H1 (cell line): ENCODE measurements around the gene KCNH6. TPM values are rescaled to one million over a fixed set of nuclear protein-coding genes. Genes with fewer than 3 reads are reported as not detected.

Experiments
- BRCA1 ChIP-seq: IDR thresholded peaks from 2 replicates; pipeline ENCODE4 v1.6.1; 2012; ENCODE audit warnings: low read depth, low read length, improper control_type of control experiment
- CHD7 ChIP-seq: fragments of 300-600 bp; sonication (generic); IDR thresholded peaks from 2 replicates; pipeline ENCODE4 v1.7.1; 2012; ENCODE audit warnings: low read length, moderate library complexity, mild to moderate bottlenecking, inconsistent platforms; ENCODE audit not compliant: insufficient replicate concordance
- GTF2F1 ChIP-seq: IDR thresholded peaks from 2 replicates; pipeline ENCODE4 v1.6.1; 2012; ENCODE audit warnings: low read depth, low read length, improper control_type of control experiment, borderline replicate concordance
- HDAC6 ChIP-seq: IDR thresholded peaks from one replicate; pipeline ENCODE4 v1.7.1; 2012; ENCODE audit warnings: low read depth, mild to moderate bottlenecking, inconsistent platforms, low read length, moderate library complexity
- JUND ChIP-seq: IDR thresholded peaks from 2 replicates; pipeline ENCODE4 v1.6.1; 2011; ENCODE audit warnings: mild to moderate bottlenecking, improper control_type of control experiment, low read length
- KDM5A ChIP-seq: fragments of 200-600 bp; IDR thresholded peaks from 2 replicates; pipeline ENCODE4 v1.7.1; 2012; ENCODE audit warnings: mild to moderate bottlenecking, low read length, inconsistent platforms, mixed read lengths
- POLR2A ChIP-seq, 2 experiments: IDR thresholded peaks; 1 replicate in 1 of 2; 2 replicates in 1 of 2; pipeline ENCODE4 v1.6.1; 2011; ENCODE audit warnings: low read depth in 2 of 2, low read length in 2 of 2, mild to moderate bottlenecking in 2 of 2; ENCODE audit errors: control extremely low read depth in 1 of 2
- SIN3A ChIP-seq, 2 experiments: IDR thresholded peaks in 1 of 2; conservative IDR thresholded peaks in 1 of 2; 2 replicates each; pipeline ENCODE4 v1.6.1; 2011 to 2012; ENCODE audit warnings: low read length in 2 of 2, improper control_type of control experiment in 1 of 2, low read depth in 1 of 2, mild to moderate bottlenecking in 1 of 2
- ZNF274 ChIP-seq: IDR thresholded peaks from 2 replicates; pipeline ENCODE4 v1.7.0; 2012; ENCODE audit warnings: low read length, borderline replicate concordance; ENCODE audit errors: extremely low read depth
- polyA plus RNA-seq, 7 experiments: library from polyadenylated mRNA; depleted of rRNA in 3 of 7; stranded (reverse) in 5 of 7; unstranded in 2 of 7; fragments of >200 nt in 5 of 7; fragments of 200-250 nt in 2 of 7; gene quantifications; 1 replicate in 5 of 7; 2 replicates in 1 of 7; 4 replicates in 1 of 7; pipeline versions ENCODE4 v1.2.1 to v1.2.3, GENCODE V29; 2011 to 2013; ENCODE audit warnings: missing spikeins in 2 of 7, mixed read lengths in 2 of 7
- total RNA-seq: library from RNA; stranded (reverse); fragmentation: NEBNext Ultra II Directional; extraction: Animal tissue kit (Norgen Biotek cat#: 25700); gene quantifications from 2 replicates; pipeline ENCODE4 v1.2.1, GENCODE V29; 2021

The KCNH6 gene
- total and polyA plus RNA-seq, 2 of the 8 experiments (the other 6 are each of a cell fraction or from before 2014, with no cell fraction given), result 1.8 to 3.6 TPM

GRCh38 chr17:63563339-63563738 lies 40.2 kb downstream of the KCNH6 start (continued):
- no peak for TF ChIP-seq CHD7
- TF ChIP-seq POLR2A (IDR thresholded peaks at IDR 0.05; ENCODE audit: control extremely low read depth in 1 of 2, low read depth in 2 of 2, low read length in 2 of 2), result no peak
- TF ChIP-seq GTF2F1, result no peak
- no peak for TF ChIP-seq KDM5A
- TF ChIP-seq SIN3A (conservative IDR thresholded peaks at IDR 0.05 in 1 of 2, IDR thresholded peaks at IDR 0.05 in 1 of 2; ENCODE audit: low read depth in 1 of 2, low read length in 2 of 2), result no peak
- TF ChIP-seq HDAC6, result no peak
- no peak for TF ChIP-seq ZNF274
- no peak for TF ChIP-seq JUND
- no peak for TF ChIP-seq BRCA1
